Brain pericyte (primary cell): ENCODE data around the gene PDP2.
"Not testable (repeated sequence)": the region's sequence is repeated elsewhere in the genome, so short reads cannot be mapped to it uniquely, and the experiment has no call there.

Experiments used
- DNase-seq: peaks from one replicate; pipeline ENCODE4 v3.0.0-alpha.2; 2012; ENCODE audit warnings: low read depth, low spot score

The PDP2 gene

GRCh38 chr16:66886321-66886720, 6.0 kb downstream of the PDP2 start:
- DNase-seq = no peak

DNA sequence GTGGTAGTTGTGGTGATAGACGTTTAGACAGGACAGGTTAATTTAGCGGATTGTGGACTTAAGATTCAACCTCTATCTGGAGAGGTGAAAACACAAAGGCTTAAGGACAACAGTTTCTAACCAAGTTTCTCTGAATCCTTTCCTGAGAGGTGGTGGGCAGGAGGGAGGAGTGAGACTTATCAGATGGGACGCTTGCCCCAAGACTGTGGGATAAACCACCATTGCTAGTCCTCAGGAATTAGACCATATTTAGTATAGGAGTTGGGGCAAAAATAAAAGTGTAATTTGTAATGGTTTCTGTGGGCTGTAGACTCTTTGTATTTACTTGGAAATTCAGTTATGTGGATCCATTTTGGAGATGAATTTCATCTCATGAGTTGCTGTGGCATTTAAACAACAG, 6.6 kb downstream of the PDP2 start:
- no peak for DNase-seq

- DNase-seq = no peak
Measured at GRCh38 chr16:66888647-66889615, 8.6 kb downstream of the PDP2 start.

DNA sequence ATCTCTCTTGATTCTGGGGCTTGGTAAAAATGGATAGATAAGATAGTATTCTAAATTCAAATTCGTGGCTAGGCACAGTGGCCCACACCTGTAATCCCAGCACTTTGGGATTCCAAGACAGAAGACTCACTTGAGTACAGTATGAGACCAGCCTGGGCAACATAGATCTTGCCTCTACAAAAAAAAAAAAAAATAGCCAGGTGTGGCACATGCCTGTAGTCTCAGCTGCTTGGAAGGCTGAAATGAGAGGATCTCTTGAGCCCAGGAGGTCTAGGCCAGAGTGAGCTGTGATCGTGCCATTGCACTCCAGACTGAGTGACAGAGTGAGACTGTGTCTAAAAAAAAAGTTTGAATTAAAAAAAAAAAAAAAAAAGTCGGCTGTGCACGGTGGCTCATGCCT, 9.3 kb downstream of the PDP2 start:
- DNase-seq = no peak

DNA sequence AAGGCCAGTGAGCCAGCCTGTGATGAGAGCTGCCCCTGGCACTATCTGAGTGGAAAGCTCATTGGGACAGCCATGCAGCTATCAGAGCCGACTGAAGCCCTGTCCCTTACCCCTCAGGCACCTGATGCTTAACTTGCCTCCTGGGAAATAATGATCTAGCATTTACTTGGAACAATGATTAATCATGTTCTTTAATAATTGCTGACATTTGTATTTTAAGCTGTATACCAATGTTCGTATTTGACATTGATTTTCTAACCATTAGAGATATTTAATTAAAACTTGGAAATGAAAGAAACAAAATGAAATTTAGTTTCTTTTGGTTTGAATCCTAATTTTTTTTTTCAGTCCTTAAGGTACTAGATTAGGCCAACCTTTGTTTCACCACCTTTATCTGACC, 10.5 kb downstream of the PDP2 start:
- DNase-seq = no peak

GRCh38 chr16:66891360-66891759, 11.0 kb downstream of the PDP2 start:
- DNase-seq = no peak

DNA sequence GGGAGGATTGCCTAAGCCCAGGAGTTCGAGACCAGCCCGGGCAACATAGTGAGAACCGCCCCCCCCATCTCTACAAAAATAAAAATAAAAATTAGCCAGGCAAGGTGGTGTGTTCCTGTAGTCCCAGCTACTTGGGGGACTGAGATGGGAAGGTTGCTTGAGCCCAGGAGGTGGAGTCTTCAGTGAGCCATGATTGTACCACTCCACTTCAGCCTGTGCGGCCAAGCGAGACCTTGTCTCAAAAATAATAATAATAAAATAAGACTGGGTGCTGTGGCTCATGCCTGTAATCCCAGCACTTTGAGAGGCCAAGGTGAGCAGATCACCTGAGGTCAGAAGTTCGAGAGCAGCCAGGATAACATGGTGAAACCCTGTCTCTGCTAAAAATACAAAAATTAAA, 11.5 kb downstream of the PDP2 start:
- DNase-seq = no peak

DNA sequence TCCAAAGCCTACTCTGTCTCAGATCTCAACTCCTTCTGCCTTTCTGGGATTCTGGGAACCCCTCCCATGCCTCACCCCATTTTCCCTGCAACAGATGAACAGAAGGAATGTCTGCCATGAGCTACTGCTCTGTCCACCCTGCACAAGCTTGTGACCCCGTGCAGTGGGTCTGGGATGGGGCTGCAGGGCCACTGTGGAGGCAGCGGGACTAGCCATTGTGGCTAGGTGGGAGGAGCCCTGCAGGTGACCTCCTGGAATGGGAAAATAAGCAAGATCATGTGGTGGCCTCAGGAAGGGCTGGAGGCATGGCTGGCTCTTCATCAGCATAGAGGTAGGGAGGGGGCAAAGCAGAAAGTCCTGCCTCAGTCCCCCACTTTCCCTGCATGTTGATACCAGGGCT, 13.7 kb downstream of the PDP2 start:
- no peak for DNase-seq

DNA sequence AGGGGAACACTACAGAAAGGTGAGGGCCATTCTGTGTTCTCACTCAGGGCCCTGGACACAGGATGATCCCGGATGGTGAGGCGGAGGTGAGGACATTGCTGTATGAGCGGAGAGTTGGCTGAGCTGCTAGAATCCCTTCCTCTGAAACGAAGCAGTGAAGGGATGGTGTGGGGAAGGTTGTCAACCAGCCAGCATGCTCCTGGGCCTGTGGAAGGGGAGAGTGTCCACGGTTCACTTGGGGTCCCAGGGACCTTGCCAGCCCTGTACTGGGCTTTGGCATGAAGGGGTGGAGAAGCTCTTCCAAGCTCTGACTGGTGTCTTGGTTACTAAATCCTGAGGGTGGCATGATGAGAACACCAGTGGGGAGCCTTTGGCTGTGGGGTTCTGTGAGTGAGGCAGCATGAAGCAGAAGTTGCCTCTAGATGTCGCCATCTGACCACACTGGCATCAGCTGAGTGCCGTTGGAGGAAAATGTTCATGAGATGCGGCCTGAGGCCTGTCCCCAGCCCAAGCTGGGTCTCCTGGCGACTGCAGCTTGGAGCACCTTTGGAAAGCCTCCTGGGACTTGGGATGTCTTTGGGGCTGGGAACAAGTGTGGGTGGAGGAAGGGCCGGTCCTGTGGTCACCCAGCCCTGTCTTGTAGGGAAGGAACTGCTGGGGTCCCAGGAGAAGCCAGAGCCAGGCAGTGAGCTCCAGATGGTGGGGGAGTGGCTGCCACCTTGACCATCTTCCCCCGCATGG, 14.8 kb downstream of the PDP2 start:
- no peak for DNase-seq

DNA sequence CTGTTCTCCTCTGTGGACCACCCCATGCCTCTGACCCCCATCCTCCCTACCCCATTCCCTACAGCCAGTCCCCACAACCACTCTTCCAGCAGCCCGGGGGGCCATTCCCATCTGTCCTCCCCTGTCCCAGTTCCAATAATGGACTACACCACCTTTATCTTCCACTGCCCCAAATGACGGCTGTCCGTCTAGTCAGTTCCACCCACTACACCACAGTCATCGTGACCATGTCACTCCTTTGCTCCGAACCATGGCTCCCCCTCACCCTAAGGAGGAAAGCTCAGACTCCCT, 15.3 kb downstream of the PDP2 start:
- no peak for DNase-seq

DNA sequence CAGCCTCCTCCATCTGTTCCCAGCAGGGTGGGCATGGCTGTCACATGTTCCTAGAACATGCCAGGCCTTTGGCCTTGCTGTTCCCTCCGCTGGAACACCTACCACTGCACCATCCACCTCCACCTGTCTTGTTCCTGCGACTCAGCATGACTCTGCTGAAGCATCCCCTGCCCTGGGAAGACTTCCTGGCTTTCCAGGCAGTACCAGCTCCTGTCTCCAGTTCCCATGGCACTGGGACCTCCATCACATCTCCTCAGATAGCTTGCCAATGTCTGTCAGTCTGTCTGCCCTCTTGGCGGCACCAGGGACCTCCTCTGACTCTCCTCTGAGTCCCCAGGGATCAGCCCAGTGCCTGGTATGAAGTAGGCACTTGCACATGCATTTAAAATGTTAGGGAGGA, 15.7 kb downstream of the PDP2 start:
- no peak for DNase-seq

DNA sequence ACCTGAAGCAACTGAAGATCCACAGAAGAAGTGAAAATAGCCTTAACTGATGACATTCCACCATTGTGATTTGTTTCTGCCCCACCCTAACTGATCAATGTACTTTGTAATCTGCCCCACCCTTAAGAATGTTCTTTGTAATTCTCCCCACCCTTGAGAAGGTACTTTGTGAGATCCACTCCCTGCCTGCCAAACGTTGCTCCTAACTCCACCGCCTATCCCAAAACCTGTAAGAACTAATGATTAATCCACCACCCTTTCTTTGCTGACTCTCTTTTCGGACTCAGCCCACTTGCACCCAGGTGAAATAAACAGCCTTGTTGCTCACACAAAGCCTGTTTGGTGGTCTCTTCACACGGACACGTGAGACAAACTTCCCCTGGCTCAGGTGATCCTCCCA, 16.4 kb downstream of the PDP2 start:
- not testable (repeated sequence) for DNase-seq

- no peak for DNase-seq
Measured at GRCh38 chr16:66898207-66898606, 17.9 kb downstream of the PDP2 start.

- DNase-seq = no peak
Measured at GRCh38 chr16:66898933-66899309, 18.6 kb downstream of the PDP2 start.

- no peak for DNase-seq
Measured at GRCh38 chr16:66899310-66899944, 19.1 kb downstream of the PDP2 start.

- DNase-seq = no peak
Measured at GRCh38 chr16:66899945-66900710, 19.8 kb downstream of the PDP2 start.

GRCh38 chr16:66900721-66901441, 20.6 kb downstream of the PDP2 start:
- no peak for DNase-seq

DNA sequence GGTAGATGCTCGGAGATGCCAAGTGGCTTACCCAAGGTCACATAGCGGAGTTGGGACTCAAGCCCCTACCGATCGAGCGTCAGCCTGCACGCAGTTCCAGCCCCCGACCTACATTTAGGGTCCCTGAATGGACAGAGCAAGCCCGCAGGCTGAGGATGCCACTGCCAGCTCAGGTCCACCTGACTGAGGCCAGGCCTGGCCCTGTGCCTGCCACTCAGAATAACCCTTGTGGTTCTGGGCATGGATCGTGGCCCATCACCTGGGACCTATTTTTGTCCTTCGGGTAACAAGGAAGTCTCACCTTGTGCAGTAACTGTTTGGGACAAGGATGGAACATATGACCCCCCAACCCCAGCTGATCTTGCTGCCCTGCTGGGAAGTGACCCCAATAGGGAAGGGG, 21.3 kb downstream of the PDP2 start:
- no peak for DNase-seq

GRCh38 chr16:66902648-66903543, 22.6 kb downstream of the PDP2 start:
- no peak for DNase-seq
